Stomach (tissue), 9 donors: Measurements from ENCODE around the gene RSBN1L. TPM values are rescaled to one million over a fixed set of nuclear protein-coding genes. Genes with fewer than 3 reads are reported as not detected.

ENCODE experiments used
- DNase-seq, 2 donors: peaks; one replicate each; pipeline versions ENCODE4 v3.0.0 to v3.0.0-alpha.2; 2013 to 2019
- H3K27ac ChIP-seq, 5 donors: fragments of 200-600 bp in 4 of 5; sonication (generic) in 4 of 5; one replicate each; pipeline ENCODE4 v1.5.1; 2013 to 2019; ENCODE audit warnings: mild to moderate bottlenecking in 1 of 5, moderate library complexity in 1 of 5
- H3K27me3 ChIP-seq, 3 donors: fragments of 200-600 bp; sonication (generic); one replicate each; pipeline ENCODE4 v1.5.1; 2017 to 2019; ENCODE audit warnings: mixed run types in 1 of 3
- H3K36me3 ChIP-seq, 4 donors: fragments of 200-600 bp; sonication (generic); 1 replicate in 3 of 4; 2 replicates in 1 of 4; pipeline ENCODE4 v1.5.1; 2016 to 2019
- H3K4me1 ChIP-seq, 4 donors: fragments of 200-600 bp; sonication (generic); one replicate each; pipeline ENCODE4 v1.5.1; 2016 to 2019
- H3K4me3 ChIP-seq, 4 donors: fragments of 200-600 bp; sonication (generic) in 3 of 4; one replicate each; pipeline ENCODE4 v1.5.1; 2016 to 2019; ENCODE audit warnings: mild to moderate bottlenecking in 1 of 4
- H3K9me3 ChIP-seq, 4 donors: fragments of 200-600 bp; sonication (generic); one replicate each; pipeline ENCODE4 v1.5.1; 2016 to 2019
- CTCF ChIP-seq, 7 experiments: fragments of 450-650 bp in 4 of 7; fragments of 200-600 bp in 3 of 7; sonication (generic) in 3 of 7; IDR thresholded peaks; one replicate each; pipeline ENCODE4 v1.5.1; 2016 to 2019; ENCODE audit warnings: antibody characterized with exemption in 7 of 7, control low read depth in 2 of 7, mild to moderate bottlenecking in 1 of 7
- EP300 ChIP-seq: sonication (generic); formaldehyde crosslinking; IDR thresholded peaks from one replicate; pipeline ENCODE4 v1.6.1; 2017; ENCODE audit warnings: antibody characterized with exemption
- POLR2A ChIP-seq, 4 donors: fragments of 450-650 bp; IDR thresholded peaks; one replicate each; pipeline ENCODE4 v1.6.1; 2016; ENCODE audit warnings: antibody characterized with exemption in 4 of 4, control low read depth in 2 of 4, mild to moderate bottlenecking in 1 of 4, moderate library complexity in 1 of 4
- POLR2AphosphoS5 ChIP-seq, 3 donors: sonication (generic); formaldehyde crosslinking; IDR thresholded peaks; one replicate each; pipeline ENCODE4 v1.6.1; 2016; ENCODE audit warnings: antibody characterized with exemption in 3 of 3
- WGBS, 5 donors: extraction: QIAGEN DNeasy Blood & Tissue Kit in 3 of 5; methylation state at CpG; one replicate each; pipeline versions ENCODE4 v1.1.5 to v1.1.7; 2013 to 2018; 5-methylcytosine and 5-hydroxymethylcytosine counted together
- intact Hi-C: fragments of 100-400 bp; cut with DNase I; formaldehyde crosslinking; loops from one replicate; pipeline ENCODE4 v1.15.1; 2023; ENCODE audit warnings: low total_unique reads
- polyA plus RNA-seq, 3 donors: library from polyadenylated mRNA; stranded (reverse); fragments of 200-250 nt; gene quantifications; one replicate each; pipeline ENCODE4 v1.2.3, GENCODE V29; 2013
- total RNA-seq, 5 donors: library from RNA; depleted of rRNA; stranded (reverse); fragments of >200 nt; gene quantifications; one replicate each; pipeline versions ENCODE4 v1.1.0 to v1.2.3, GENCODE V29; 2014 to 2016
- donor health status: healthy with polysubstance abuse.
- donor health status: Bipolar disorder and iron deficiency.
- donor health status: healthy.

Gene RSBN1L
- total and polyA plus RNA-seq, 8 donors, result 4.2 to 68.3 (median 11.6) TPM

DNA sequence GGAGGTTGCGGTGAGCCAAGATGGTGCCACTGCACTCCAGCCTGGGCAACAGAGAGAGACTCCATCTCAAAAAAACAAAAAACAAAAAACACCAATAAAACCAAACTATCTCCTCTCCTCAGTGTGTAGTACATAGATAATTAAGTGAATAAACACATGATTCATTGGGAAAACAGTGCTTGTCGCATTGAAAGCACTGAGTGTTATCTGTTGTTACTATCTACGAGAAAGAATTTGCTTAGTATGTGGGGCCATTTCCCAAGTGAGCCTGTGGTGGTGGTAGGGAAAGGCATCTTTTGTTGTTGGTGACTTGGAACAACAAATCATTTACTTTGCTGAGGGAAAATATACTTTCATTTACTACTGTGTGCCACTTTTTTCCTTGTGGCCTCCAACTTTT lies 42.6 kb downstream of the RSBN1L start:
- Histone ChIP-seq H3K27ac (no peak overlapping the region), H3K9me3 (no peaks in the 10 kb centered on the region), H3K4me1 (peaks cover 0 to 58% (median 28%) of the 10 kb centered on the region in 4 donors), H3K4me3 (no peak overlapping the region), H3K27me3 (no peaks in the 10 kb centered on the region), H3K36me3 (peaks cover 0 to 25% (median 15%) of the 10 kb centered on the region in 4 donors)
- TF ChIP-seq CTCF (IDR thresholded peaks at IDR 0.05) (no peak), EP300 (no peak), POLR2AphosphoS5 (IDR thresholded peaks at IDR 0.05) (no peak), POLR2A (IDR thresholded peaks at IDR 0.05) (no peak)
- intact Hi-C loops, result no loop called here
- 61 to 81% (median 71%) methylated on average over 3 of the region's 3 CpGs for WGBS, 5 donors
- no peak for DNase-seq

- intact Hi-C loops, result no loop called here
- TF ChIP-seq CTCF (IDR thresholded peaks at IDR 0.05) (no peak), POLR2A (IDR thresholded peaks at IDR 0.05) (no peak), EP300 (no peak), POLR2AphosphoS5 (IDR thresholded peaks at IDR 0.05) (no peak)
- Histone ChIP-seq H3K27me3 (no peaks in the 10 kb centered on the region), H3K27ac (no peak overlapping the region), H3K9me3 (no peaks in the 10 kb centered on the region), H3K4me1 (peaks cover 0 to 44% (median 17%) of the 10 kb centered on the region in 4 donors), H3K36me3 (peaks cover 0 to 30% (median 19%) of the 10 kb centered on the region in 4 donors), H3K4me3 (no peak overlapping the region)
- 27 to 49% (median 39%) methylated on average over 1 of the region's 1 CpG for WGBS, 5 donors
- DNase-seq, result no peak
Observed at GRCh38 chr7:77740257-77740656, 44.0 kb downstream of the RSBN1L start.

- intact Hi-C loops, result no loop called here
- TF ChIP-seq EP300 (no peak), POLR2AphosphoS5 (IDR thresholded peaks at IDR 0.05) (no peak), CTCF (IDR thresholded peaks at IDR 0.05) (no peak), POLR2A (IDR thresholded peaks at IDR 0.05) (no peak)
- Histone ChIP-seq H3K27ac (no peak overlapping the region), H3K9me3 (no peaks in the 10 kb centered on the region), H3K4me3 (no peak overlapping the region), H3K4me1 (peaks cover 13 to 47% (median 25%) of the 10 kb centered on the region in 4 donors), H3K27me3 (no peaks in the 10 kb centered on the region), H3K36me3 (peaks cover 0 to 16% (median 11%) of the 10 kb centered on the region in 4 donors)
- DNase-seq, result no peak
- WGBS, 5 donors, result 89 to 100% (median 97%) methylated on average over 1 of the region's 1 CpG
Observed at GRCh38 chr7:77743518-77743917, 47.3 kb downstream of the RSBN1L start.

- no peak overlapping the region for H3K4me3 ChIP-seq
- no peaks in the 10 kb centered on the region for H3K9me3 ChIP-seq
- H3K36me3 ChIP-seq, result peaks cover 0 to 29% (median 15%) of the 10 kb centered on the region in 4 donors
- intact Hi-C loops, result no loop called here
- TF ChIP-seq POLR2A (IDR thresholded peaks at IDR 0.05) (no peak), POLR2AphosphoS5 (IDR thresholded peaks at IDR 0.05) (no peak), EP300 (no peak), CTCF (IDR thresholded peaks at IDR 0.05) (no peak)
- DNase-seq, result no peak
- peaks cover 13 to 31% (median 20%) of the 10 kb centered on the region in 4 donors for H3K4me1 ChIP-seq
- 90 to 96% (median 93%) methylated on average over 4 of the region's 4 CpGs for WGBS, 5 donors
- no peak overlapping the region for H3K27ac ChIP-seq
- no peaks in the 10 kb centered on the region for H3K27me3 ChIP-seq
Observed at GRCh38 chr7:77745746-77746145, 49.5 kb downstream of the RSBN1L start.
